ENCODE results near the gene CPLANE1.

Gene CPLANE1

GRCh38 chr5:37071487-37071886, 177.7 kb downstream of the CPLANE1 start:
- no peak for DNase-seq (ENCODE audit: low read depth in 2 of 2)

GRCh38 chr5:37064442-37064841, 184.7 kb downstream of the CPLANE1 start:
- no peak for DNase-seq (ENCODE audit: low read depth in 2 of 2)

- no peak for DNase-seq (ENCODE audit: low read depth in 2 of 2)
These were observed 185.4 kb downstream of the CPLANE1 start for GRCh38 chr5:37063739-37064138.

- DNase-seq (ENCODE audit: low read depth in 2 of 2) = no peak
These were observed 189.1 kb downstream of the CPLANE1 start for GRCh38 chr5:37060030-37060429.

- DNase-seq (ENCODE audit: low read depth in 2 of 2) = no peak
These were observed 192.4 kb downstream of the CPLANE1 start for GRCh38 chr5:37056762-37057161.

Data from stimulated activated CD8-positive, alpha-beta memory T cell treated with anti-CD3 and anti-CD28 coated beads, Interleukin-2, amount 100 ng/mL, for 1 hour (primary cell).